SK-N-SH (cell line): ENCODE measurements around the gene EFTUD2. TPM values are rescaled to one million over a fixed set of nuclear protein-coding genes. Genes with fewer than 3 reads are reported as not detected.

Experiments
- CTCF ChIA-PET: fragments of 300-600, 350-600 bp; formaldehyde crosslinking; extraction: SDS; loops from one replicate; lab custom pipeline; 2021; lab: Yijun Ruan, JAX
- POLR2A ChIA-PET: fragments of 350-600 bp; sonication (Branson Sonifier 250); formaldehyde crosslinking; extraction: SDS; loops from one replicate; lab custom pipeline; 2020; ENCODE audit warnings: antibody characterized with exemption, inconsistent platforms; lab: Yijun Ruan, JAX
- DNase-seq: peaks from one replicate; pipeline ENCODE4 v3.0.0; 2012
- H2AFZ ChIP-seq: fragments of 200-600 bp; sonication (generic); 2 replicates; pipeline ENCODE4 v1.8.1; 2016; ENCODE audit warnings: antibody characterized with exemption, mild to moderate bottlenecking, low read depth
- H3F3A ChIP-seq: fragments of 200-600 bp; sonication (generic); replicated peaks from 2 replicates; pipeline ENCODE3; 2016; ENCODE audit warnings: antibody characterized with exemption, mild to moderate bottlenecking; ENCODE audit not compliant: insufficient read depth
- H3K27ac ChIP-seq, 2 experiments: fragments of 200-500 bp in 1 of 2; fragments of 200-600 bp in 1 of 2; sonication (Bioruptor generic) in 1 of 2; sonication (generic), shearing (Covaris generic) in 1 of 2; 2 replicates each; pipeline versions ENCODE4 v1.5.1 to v1.6.1; 2014 to 2016; ENCODE audit warnings: low read depth in 2 of 2, inconsistent platforms in 1 of 2, low read length in 1 of 2, mild to moderate bottlenecking in 1 of 2, mixed read lengths in 1 of 2
- H3K27me3 ChIP-seq: fragments of 200-600 bp; sonication (generic), shearing (Covaris generic); 2 replicates; pipeline ENCODE4 v1.6.1; 2016; ENCODE audit warnings: mixed run types; ENCODE audit not compliant: insufficient read depth
- H3K36me3 ChIP-seq, 2 experiments: fragments of 200-500 bp in 1 of 2; fragments of 200-600 bp in 1 of 2; sonication (Bioruptor generic) in 1 of 2; sonication (generic) in 1 of 2; replicated peaks in 1 of 2; 2 replicates each; pipeline versions ENCODE3 to v1.5.1; 2014 to 2016; ENCODE audit warnings: low read length in 1 of 2, mild to moderate bottlenecking in 1 of 2; ENCODE audit not compliant: insufficient read depth in 2 of 2, control insufficient read depth in 1 of 2
- H3K4me1 ChIP-seq, 2 experiments: fragments of 200-500 bp in 1 of 2; fragments of 200-600 bp in 1 of 2; sonication (Bioruptor generic) in 1 of 2; sonication (generic), shearing (Covaris generic) in 1 of 2; 2 replicates each; pipeline versions ENCODE4 v1.5.1 to v1.6.1; 2014 to 2016; ENCODE audit warnings: low read depth in 1 of 2, low read length in 1 of 2, mixed run types in 1 of 2; ENCODE audit not compliant: insufficient read depth in 2 of 2, control insufficient read depth in 1 of 2
- H3K4me2 ChIP-seq: fragments of 200-600 bp; sonication (generic), shearing (Covaris generic); 2 replicates; pipeline ENCODE4 v1.6.1; 2017; ENCODE audit warnings: mixed run types
- H3K4me3 ChIP-seq, 2 experiments: fragments of 200-500 bp in 1 of 2; fragments of 200-600 bp in 1 of 2; sonication (Bioruptor generic) in 1 of 2; sonication (generic), shearing (Covaris generic) in 1 of 2; 2 replicates each; pipeline versions ENCODE4 v1.5.1 to v1.8.1; 2014 to 2016; ENCODE audit warnings: low read depth in 2 of 2, inconsistent platforms in 1 of 2, low read length in 1 of 2, mild to moderate bottlenecking in 1 of 2, mixed read lengths in 1 of 2, moderate library complexity in 1 of 2
- H3K79me2 ChIP-seq: fragments of 200-600 bp; sonication (generic); 2 replicates; pipeline ENCODE4 v1.8.1; 2017; ENCODE audit warnings: mild to moderate bottlenecking; ENCODE audit not compliant: insufficient read depth
- H3K9ac ChIP-seq: fragments of 200-600 bp; sonication (generic); 2 replicates; pipeline ENCODE4 v1.6.1; 2017; ENCODE audit warnings: mixed run types
- H3K9me2 ChIP-seq: fragments of 200-600 bp; sonication (generic); 2 replicates; pipeline ENCODE4 v1.6.1; 2017; ENCODE audit warnings: mixed run types
- H3K9me3 ChIP-seq: fragments of 200-600 bp; sonication (generic); 2 replicates; pipeline ENCODE4 v1.6.1; 2017; ENCODE audit warnings: mixed run types, mild to moderate bottlenecking, moderate library complexity
- H4K20me1 ChIP-seq: fragments of 200-600 bp; sonication (generic); 2 replicates; pipeline ENCODE4 v1.6.1; 2017; ENCODE audit warnings: mild to moderate bottlenecking, mixed run types; ENCODE audit not compliant: insufficient read depth
- ELF1 ChIP-seq: IDR thresholded peaks from 2 replicates; pipeline ENCODE4 v1.4.0; 2012
- EP300 ChIP-seq, 2 experiments: IDR thresholded peaks; 2 replicates each; pipeline versions ENCODE4 v1.4.0 to v1.6.1; 2012; ENCODE audit warnings: borderline replicate concordance in 1 of 2, low read depth in 1 of 2, low read length in 1 of 2
- FOXJ3 ChIP-seq: sonication (generic); formaldehyde crosslinking; IDR thresholded peaks from 2 replicates; pipeline ENCODE4 v1.5.1; 2020; ENCODE audit warnings: mild to moderate bottlenecking, missing genetic modification reagents
- FOXM1 ChIP-seq: IDR thresholded peaks from 2 replicates; pipeline ENCODE4 v1.4.0; 2012; ENCODE audit warnings: low read depth, mild to moderate bottlenecking
- GATA2 ChIP-seq: sonication (generic); formaldehyde crosslinking; IDR thresholded peaks from 2 replicates; pipeline ENCODE4 v1.5.0; 2020; ENCODE audit warnings: mild to moderate bottlenecking, missing genetic modification reagents
- JUND ChIP-seq: IDR thresholded peaks from 2 replicates; pipeline ENCODE4 v1.4.0; 2012
- MAX ChIP-seq: IDR thresholded peaks from 2 replicates; pipeline ENCODE4 v1.4.0; 2012; ENCODE audit warnings: low read depth
- MEF2A ChIP-seq: IDR thresholded peaks from 2 replicates; pipeline ENCODE4 v1.4.0; 2012; ENCODE audit warnings: low read depth, borderline replicate concordance
- RCOR1 ChIP-seq: fragments of 150-350 bp; IDR thresholded peaks from 2 replicates; pipeline ENCODE4 v1.6.1; 2017; ENCODE audit warnings: antibody characterized with exemption, low read length
- RFX5 ChIP-seq: IDR thresholded peaks from 2 replicates; pipeline ENCODE4 v1.6.1; 2012; ENCODE audit warnings: mild to moderate bottlenecking, improper control_type of control experiment, low read length
- RXRA ChIP-seq: IDR thresholded peaks from 2 replicates; pipeline ENCODE4 v1.4.0; 2012; ENCODE audit warnings: low read depth, mild to moderate bottlenecking, borderline replicate concordance
- SIN3A ChIP-seq: IDR thresholded peaks from 2 replicates; pipeline ENCODE4 v1.6.1; 2012; ENCODE audit warnings: low read depth, mild to moderate bottlenecking, low read length, moderate library complexity, borderline replicate concordance
- TAF1 ChIP-seq: IDR thresholded peaks from 2 replicates; pipeline ENCODE4 v1.6.1; 2012; ENCODE audit warnings: low read depth, mild to moderate bottlenecking, low read length, moderate library complexity, borderline replicate concordance
- TEAD4 ChIP-seq: IDR thresholded peaks from 2 replicates; pipeline ENCODE4 v1.4.0; 2012; ENCODE audit warnings: mild to moderate bottlenecking, borderline replicate concordance; ENCODE audit not compliant: insufficient read depth
- YY1 ChIP-seq: IDR thresholded peaks from 2 replicates; pipeline ENCODE4 v1.4.0; 2012; ENCODE audit warnings: low read depth, mild to moderate bottlenecking
- whole genome bisulfite sequencing: methylation state at CpG from one replicate; pipeline ENCODE4 v1.1.6; 2017; ENCODE audit warnings: low lambda C conversion rate; 5-methylcytosine and 5-hydroxymethylcytosine counted together
- polyA plus RNA-seq, 3 experiments: library from polyadenylated mRNA; depleted of rRNA; stranded (reverse); fragments of >200 nt; gene quantifications; 2 replicates each; pipeline ENCODE4 v1.2.3, GENCODE V29; 2012
- TF ChIP-seq, protein P1 (sequence below): fragments of 200-600 bp; sonication (generic); IDR thresholded peaks from 2 replicates; pipeline ENCODE4 v1.6.1; 2017; ENCODE audit warnings: antibody characterized with exemption, mild to moderate bottlenecking, moderate library complexity
- TF ChIP-seq, protein P2 (sequence below): IDR thresholded peaks from 2 replicates; pipeline ENCODE4; 2012
- TF ChIP-seq, protein P3 (sequence below): fragments of 150-350 bp; IDR thresholded peaks from 2 replicates; pipeline ENCODE4 v1.6.1; 2017; ENCODE audit warnings: antibody characterized with exemption, low read length, low read depth, borderline replicate concordance
- TF ChIP-seq, protein P4 (sequence below): fragments of 150-350 bp; IDR thresholded peaks from 2 replicates; pipeline ENCODE4 v1.6.1; 2016; ENCODE audit warnings: mild to moderate bottlenecking, low read depth, low read length

EFTUD2 gene
- polyA plus RNA-seq, 1 of the 3 experiments (the other 2 are of a cell fraction) = 82.9 TPM

GRCh38 chr17:44918006-44918405 lies 18.8 kb upstream of the EFTUD2 start:
- CTCF ChIA-PET = interaction anchor here (0.7 to 17.2 kb wide), 13 partner anchors 8 to 217 kb away, joined by 3 to 433 read pairs (median 5); partner anchors contain the start of genes ACBD4, C1QL1 and PLCD3
- POLR2A ChIA-PET = interaction anchor here (1.3 kb wide), 1 partner anchor 103 kb away, joined by 4 read pairs; no protein-coding TSS in a partner anchor
- 94% methylated on average over 2 of the region's 2 CpGs for WGBS

More at GRCh38 chr17:44918006-44918405, 18.8 kb upstream of the EFTUD2 start:
- no peak overlapping the region for H2AFZ ChIP-seq
- DNase-seq = no peak
- peak overlapping the region in 1 of 2 experiments; percentile 78; a peak in 1 of 4 replicates for H3K27ac ChIP-seq
- no peaks in the 10 kb centered on the region for H3K9me2 ChIP-seq
- TF ChIP-seq TAF1 = no peak
- TF ChIP-seq, protein P1, sequence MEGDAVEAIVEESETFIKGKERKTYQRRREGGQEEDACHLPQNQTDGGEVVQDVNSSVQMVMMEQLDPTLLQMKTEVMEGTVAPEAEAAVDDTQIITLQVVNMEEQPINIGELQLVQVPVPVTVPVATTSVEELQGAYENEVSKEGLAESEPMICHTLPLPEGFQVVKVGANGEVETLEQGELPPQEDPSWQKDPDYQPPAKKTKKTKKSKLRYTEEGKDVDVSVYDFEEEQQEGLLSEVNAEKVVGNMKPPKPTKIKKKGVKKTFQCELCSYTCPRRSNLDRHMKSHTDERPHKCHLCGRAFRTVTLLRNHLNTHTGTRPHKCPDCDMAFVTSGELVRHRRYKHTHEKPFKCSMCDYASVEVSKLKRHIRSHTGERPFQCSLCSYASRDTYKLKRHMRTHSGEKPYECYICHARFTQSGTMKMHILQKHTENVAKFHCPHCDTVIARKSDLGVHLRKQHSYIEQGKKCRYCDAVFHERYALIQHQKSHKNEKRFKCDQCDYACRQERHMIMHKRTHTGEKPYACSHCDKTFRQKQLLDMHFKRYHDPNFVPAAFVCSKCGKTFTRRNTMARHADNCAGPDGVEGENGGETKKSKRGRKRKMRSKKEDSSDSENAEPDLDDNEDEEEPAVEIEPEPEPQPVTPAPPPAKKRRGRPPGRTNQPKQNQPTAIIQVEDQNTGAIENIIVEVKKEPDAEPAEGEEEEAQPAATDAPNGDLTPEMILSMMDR = no peak
- no peak for TF ChIP-seq RXRA
- no peak for TF ChIP-seq FOXJ3 (CRISPR knock-in tag)
- TF ChIP-seq, protein P2, sequence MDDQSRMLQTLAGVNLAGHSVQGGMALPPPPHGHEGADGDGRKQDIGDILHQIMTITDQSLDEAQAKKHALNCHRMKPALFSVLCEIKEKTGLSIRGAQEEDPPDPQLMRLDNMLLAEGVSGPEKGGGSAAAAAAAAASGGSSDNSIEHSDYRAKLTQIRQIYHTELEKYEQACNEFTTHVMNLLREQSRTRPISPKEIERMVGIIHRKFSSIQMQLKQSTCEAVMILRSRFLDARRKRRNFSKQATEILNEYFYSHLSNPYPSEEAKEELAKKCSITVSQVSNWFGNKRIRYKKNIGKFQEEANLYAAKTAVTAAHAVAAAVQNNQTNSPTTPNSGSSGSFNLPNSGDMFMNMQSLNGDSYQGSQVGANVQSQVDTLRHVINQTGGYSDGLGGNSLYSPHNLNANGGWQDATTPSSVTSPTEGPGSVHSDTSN = no peak
- TF ChIP-seq GATA2 (CRISPR knock-in tag) = no peak
- TF ChIP-seq, protein P3, sequence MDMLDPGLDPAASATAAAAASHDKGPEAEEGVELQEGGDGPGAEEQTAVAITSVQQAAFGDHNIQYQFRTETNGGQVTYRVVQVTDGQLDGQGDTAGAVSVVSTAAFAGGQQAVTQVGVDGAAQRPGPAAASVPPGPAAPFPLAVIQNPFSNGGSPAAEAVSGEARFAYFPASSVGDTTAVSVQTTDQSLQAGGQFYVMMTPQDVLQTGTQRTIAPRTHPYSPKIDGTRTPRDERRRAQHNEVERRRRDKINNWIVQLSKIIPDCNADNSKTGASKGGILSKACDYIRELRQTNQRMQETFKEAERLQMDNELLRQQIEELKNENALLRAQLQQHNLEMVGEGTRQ = no peak
- TF ChIP-seq YY1 = no peak
- no peak for TF ChIP-seq RFX5
- TF ChIP-seq TEAD4 = no peak
- TF ChIP-seq MEF2A = no peak
- no peak for TF ChIP-seq ELF1
- TF ChIP-seq JUND = no peak
- TF ChIP-seq FOXM1 = no peak
- TF ChIP-seq EP300 (IDR thresholded peaks at IDR 0.05; ENCODE audit: borderline replicate concordance in 1 of 2, low read depth in 1 of 2, low read length in 1 of 2) = no peak
- no peak for TF ChIP-seq SIN3A
- TF ChIP-seq, protein P4, sequence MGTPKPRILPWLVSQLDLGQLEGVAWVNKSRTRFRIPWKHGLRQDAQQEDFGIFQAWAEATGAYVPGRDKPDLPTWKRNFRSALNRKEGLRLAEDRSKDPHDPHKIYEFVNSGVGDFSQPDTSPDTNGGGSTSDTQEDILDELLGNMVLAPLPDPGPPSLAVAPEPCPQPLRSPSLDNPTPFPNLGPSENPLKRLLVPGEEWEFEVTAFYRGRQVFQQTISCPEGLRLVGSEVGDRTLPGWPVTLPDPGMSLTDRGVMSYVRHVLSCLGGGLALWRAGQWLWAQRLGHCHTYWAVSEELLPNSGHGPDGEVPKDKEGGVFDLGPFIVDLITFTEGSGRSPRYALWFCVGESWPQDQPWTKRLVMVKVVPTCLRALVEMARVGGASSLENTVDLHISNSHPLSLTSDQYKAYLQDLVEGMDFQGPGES = no peak
- no peak for TF ChIP-seq RCOR1
- TF ChIP-seq MAX = no peak
- peaks cover 12% of the 10 kb centered on the region for H3F3A ChIP-seq
- H3K9ac ChIP-seq = no peak overlapping the region
- no peaks in the 10 kb centered on the region for H3K9me3 ChIP-seq
- H3K79me2 ChIP-seq = no peaks in the 10 kb centered on the region
- H3K4me1 ChIP-seq = peaks cover 18 to 29% of the 10 kb centered on the region in 2 experiments; a peak in 3 of 4 replicates
- H3K27me3 ChIP-seq = no peaks in the 10 kb centered on the region
- no peaks in the 10 kb centered on the region for H3K36me3 ChIP-seq
- no peaks in the 10 kb centered on the region for H4K20me1 ChIP-seq
- H3K4me2 ChIP-seq = no peak overlapping the region; the same call in 1 of the 2 replicates
- no peak overlapping the region for H3K4me3 ChIP-seq
